B cell (primary cell): ENCODE data around the gene GLCE. TPM values are rescaled to one million over a fixed set of nuclear protein-coding genes. Genes with fewer than 3 reads are reported as not detected.

Experiments
- ATAC-seq: fragments of 200-7000 bp; cut with Tn5 transposase; one replicate; pipeline ENCODE4 v1.10.0; 2021; ENCODE audit warnings: low read depth, mild to moderate bottlenecking, moderate number of reproducible peaks, moderate library complexity
- CTCF ChIA-PET: fragments of 350-600 bp; sonication (Branson Sonifier 250); formaldehyde crosslinking; loops from one replicate; lab custom pipeline; 2021; ENCODE audit warnings: antibody characterized with exemption, inconsistent platforms; lab: Charles Lee
- POLR2A ChIA-PET: fragments of 350-600 bp; sonication (Branson Sonifier 250); formaldehyde crosslinking; loops from one replicate; lab custom pipeline; 2021; ENCODE audit warnings: antibody characterized with exemption; lab: Charles Lee
- DNase-seq: peaks from one replicate; pipeline ENCODE4 v3.0.0; 2013
- H2AFZ ChIP-seq: 2 replicates; pipeline ENCODE4 v1.6.1; 2012; ENCODE audit warnings: mild to moderate bottlenecking, low read depth, low read length; ENCODE audit not compliant: insufficient read depth, poor library complexity, severe bottlenecking
- H3K27ac ChIP-seq, 2 donors: 1 replicate in 1 of 2; 2 replicates in 1 of 2; pipeline ENCODE4 v1.5.1; 2012 to 2013; ENCODE audit warnings: low read length in 2 of 2, mild to moderate bottlenecking in 2 of 2, moderate library complexity in 1 of 2
- H3K27me3 ChIP-seq, 4 experiments: fragments of 200-600 bp in 1 of 4; sonication (generic) in 1 of 4; replicated peaks in 1 of 4; 1 replicate in 2 of 4; 2 replicates in 2 of 4; pipeline versions ENCODE4 v1.6.1 to v1.7.0; 2013 to 2016; ENCODE audit warnings: low read length in 3 of 4, mild to moderate bottlenecking in 2 of 4, mixed read lengths in 1 of 4, moderate library complexity in 1 of 4; ENCODE audit not compliant: insufficient read depth in 4 of 4, control insufficient read depth in 3 of 4; ENCODE audit errors: control extremely low read depth in 1 of 4
- H3K36me3 ChIP-seq, 2 experiments: replicated peaks in 1 of 2; 1 replicate in 1 of 2; 2 replicates in 1 of 2; pipeline versions ENCODE4 v1.6.1 to v1.7.1; 2013; ENCODE audit warnings: low read length in 1 of 2; ENCODE audit not compliant: insufficient read depth in 2 of 2, control insufficient read depth in 1 of 2; ENCODE audit errors: control extremely low read depth in 1 of 2, extremely low read depth in 1 of 2
- H3K4me1 ChIP-seq, 2 donors: fragments of 200-600 bp in 1 of 2; sonication (generic) in 1 of 2; 1 replicate in 1 of 2; 2 replicates in 1 of 2; pipeline versions ENCODE4 v1.5.1 to v1.6.1; 2013 to 2017; ENCODE audit warnings: low read length in 2 of 2; ENCODE audit not compliant: control insufficient read depth in 2 of 2, insufficient read depth in 2 of 2
- H3K4me2 ChIP-seq: replicated peaks from 2 replicates; pipeline ENCODE3; 2012; ENCODE audit warnings: mild to moderate bottlenecking, low read depth, low read length; ENCODE audit not compliant: poor library complexity, severe bottlenecking
- H3K4me3 ChIP-seq, 5 experiments: fragments of 200-600 bp in 1 of 5; sonication (generic) in 1 of 5; 1 replicate in 3 of 5; 2 replicates in 2 of 5; pipeline versions ENCODE4 v1.5.1 to v1.7.0; 2011 to 2016; ENCODE audit warnings: low read length in 4 of 5, mild to moderate bottlenecking in 4 of 5, low read depth in 2 of 5, control low read depth in 1 of 5, moderate library complexity in 1 of 5; ENCODE audit not compliant: insufficient read depth in 1 of 5; ENCODE audit errors: control extremely low read depth in 1 of 5, extremely low read depth in 1 of 5
- H3K79me2 ChIP-seq: fragments of 200-600 bp; sonication (generic); one replicate; pipeline ENCODE4 v1.6.0; 2016; ENCODE audit warnings: low read length; ENCODE audit not compliant: control insufficient read depth, insufficient read depth
- H3K9ac ChIP-seq: fragments of 200-600 bp; sonication (generic); 2 replicates; pipeline ENCODE4 v1.6.1; 2017; ENCODE audit warnings: mild to moderate bottlenecking, low read length, moderate library complexity
- H3K9me3 ChIP-seq, 3 donors: one replicate each; pipeline versions ENCODE4 v1.6.1 to v1.7.1; 2013; ENCODE audit warnings: low read length in 2 of 3; ENCODE audit not compliant: control insufficient read depth in 2 of 3, insufficient read depth in 1 of 3; ENCODE audit errors: control extremely low read depth in 1 of 3
- H4K20me1 ChIP-seq: 2 replicates; pipeline ENCODE4 v1.6.0; 2012; ENCODE audit warnings: mild to moderate bottlenecking, low read length; ENCODE audit not compliant: insufficient read depth, control insufficient read depth, poor library complexity, severe bottlenecking
- H3K27ac Mint-ChIP-seq: one replicate; pipeline ENCODE4 v1.8.0; 2021; ENCODE audit warnings: mixed read lengths
- H3K27me3 Mint-ChIP-seq: one replicate; pipeline ENCODE4 v1.8.0; 2021; ENCODE audit warnings: mixed read lengths
- H3K4me1 Mint-ChIP-seq: one replicate; pipeline ENCODE4 v1.8.0; 2021; ENCODE audit warnings: mixed read lengths
- H3K4me3 Mint-ChIP-seq: one replicate; pipeline ENCODE4 v1.8.0; 2021; ENCODE audit warnings: mixed read lengths
- H3K9me3 Mint-ChIP-seq: one replicate; pipeline ENCODE4 v1.8.0; 2022; ENCODE audit warnings: mixed read lengths; ENCODE audit not compliant: insufficient read depth
- CTCF ChIP-seq: fragments of 200-600 bp; IDR thresholded peaks from one replicate; pipeline ENCODE4 v1.8.0; 2022; ENCODE audit warnings: antibody characterized with exemption, mild to moderate bottlenecking
- EZH2 ChIP-seq: IDR thresholded peaks from 2 replicates; pipeline ENCODE4 v1.6.1; 2012; ENCODE audit warnings: borderline replicate concordance, low read depth, mild to moderate bottlenecking, moderate library complexity, low read length; ENCODE audit not compliant: insufficient read depth, poor library complexity, severe bottlenecking
- WGBS: methylation state at CpG from one replicate; pipeline ENCODE4 v1.1.5; 2013; ENCODE audit warnings: missing lambda C conversion rate; ENCODE audit not compliant: insufficient coverage; 5-methylcytosine and 5-hydroxymethylcytosine counted together
- intact Hi-C: fragments of 100-400 bp; cut with micrococcal nuclease; formaldehyde crosslinking; loops from one replicate; pipeline ENCODE4 v1.10.0; 2022
- polyA plus RNA-seq: library from polyadenylated mRNA; depleted of rRNA; stranded (reverse); fragments of >200 nt; gene quantifications from 2 replicates; pipeline ENCODE4 v1.2.3, GENCODE V29; 2012
- total RNA-seq, 2 donors: library from RNA; stranded (reverse); fragments of 120-200 nt in 1 of 2; gene quantifications; 1 replicate in 1 of 2; 2 replicates in 1 of 2; pipeline versions ENCODE4 v1.2.3 to v1.2.4, GENCODE V29; 2013 to 2022

The GLCE gene
- total and polyA plus RNA-seq, 2 donors (not counting 1 experiment from before 2014, with no cell fraction given) = 3.0 to 5.3 TPM

- no peak overlapping the region for H3K9ac ChIP-seq
- WGBS = 84% methylated on average over 8 of the region's 11 CpGs
- no peak for TF ChIP-seq EZH2
- no peak for TF ChIP-seq CTCF
- Mint-ChIP-seq H3K9me3 (no peaks in the 10 kb centered on the region), H3K4me3 (no peak overlapping the region), H3K4me1 (no peaks in the 10 kb centered on the region), H3K27me3 (peaks cover 38% of the 10 kb centered on the region), H3K27ac (no peak overlapping the region)
- no peak for DNase-seq
- no peak overlapping the region for H3K4me3 ChIP-seq
- no peak overlapping the region for H3K27ac ChIP-seq
- H3K36me3 ChIP-seq = no peaks in the 10 kb centered on the region
- H2AFZ ChIP-seq = no peak overlapping the region
- POLR2A ChIA-PET = no interaction called here
- intact Hi-C loops = no loop called here
- H3K9me3 ChIP-seq = no peaks in the 10 kb centered on the region
- H3K4me2 ChIP-seq = no peak overlapping the region
- no peaks in the 10 kb centered on the region for H3K4me1 ChIP-seq
- no peaks in the 10 kb centered on the region for H3K79me2 ChIP-seq
- CTCF ChIA-PET = no interaction called here
- H4K20me1 ChIP-seq = no peaks in the 10 kb centered on the region
- no peak for ATAC-seq
- peaks cover 0 to 12% (median 1%) of the 10 kb centered on the region in 4 experiments for H3K27me3 ChIP-seq
These were observed 46.0 kb upstream of the GLCE start for GRCh38 chr15:69114331-69114928.

GRCh38 chr15:69115031-69115430, 45.4 kb upstream of the GLCE start:
- ChIA-PET POLR2A (no interaction called here), CTCF (no interaction called here)
- Histone ChIP-seq H3K79me2 (no peaks in the 10 kb centered on the region), H3K27ac (no peak overlapping the region), H4K20me1 (no peaks in the 10 kb centered on the region), H3K4me1 (no peaks in the 10 kb centered on the region), H3K9ac (no peak overlapping the region), H3K36me3 (no peaks in the 10 kb centered on the region), H3K27me3 (peaks cover 0 to 12% (median 1%) of the 10 kb centered on the region in 4 experiments), H2AFZ (no peak overlapping the region), H3K4me3 (no peak overlapping the region), H3K9me3 (no peaks in the 10 kb centered on the region), H3K4me2 (no peak overlapping the region)
- Mint-ChIP-seq H3K9me3 (no peaks in the 10 kb centered on the region), H3K4me3 (no peak overlapping the region), H3K27me3 (peaks cover 38% of the 10 kb centered on the region), H3K27ac (no peak overlapping the region), H3K4me1 (no peaks in the 10 kb centered on the region)
- DNase-seq (no peak), ATAC-seq (no peak)
- intact Hi-C loops = no loop called here
- TF ChIP-seq CTCF (no peak), EZH2 (no peak)
- WGBS = 95% methylated on average over 6 of the region's 7 CpGs
